ENCODE data around the gene VSIG8. TPM values are rescaled to one million over a fixed set of nuclear protein-coding genes. Genes with fewer than 3 reads are reported as not detected.

The VSIG8 gene
- total and polyA plus RNA-seq, 9 of the 15 experiments (the other 6 are each of a cell fraction or from before 2014, with no cell fraction given) = not detected

DNA sequence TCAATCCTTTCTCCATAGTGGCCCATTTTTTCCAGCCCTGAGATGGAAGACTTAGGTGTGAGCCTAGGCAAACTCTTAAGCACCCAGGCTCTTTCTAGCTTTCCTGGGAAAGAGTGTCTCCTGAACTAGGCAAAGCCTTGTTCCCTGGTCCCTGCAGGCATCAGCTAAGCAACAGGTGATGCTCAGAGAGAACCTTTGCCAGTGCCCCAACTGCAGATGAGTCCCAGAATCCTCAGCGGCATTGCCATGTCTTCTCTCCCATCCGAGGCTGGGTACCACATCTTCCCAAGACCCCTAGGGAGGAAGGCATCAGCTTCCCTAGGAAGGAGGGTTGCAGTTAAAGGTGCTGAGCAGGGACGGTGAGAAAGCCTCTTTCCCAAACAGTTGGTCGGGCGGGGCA lies 8.2 kb upstream of the VSIG8 start:
- Histone ChIP-seq H3K9me3 (replicated peaks; ENCODE audit: control insufficient read depth, insufficient read depth, low read depth, low read length) (no peaks in the 10 kb centered on the region), H3K4me1 (replicated peaks in 1 of 2; ENCODE audit: control insufficient read depth in 2 of 2, insufficient read depth in 2 of 2, low read length in 2 of 2) (peaks cover 13 to 15% of the 10 kb centered on the region in 2 experiments), H3K27me3 (ENCODE audit: control insufficient read depth in 2 of 2, insufficient read depth in 2 of 2, low read length in 2 of 2) (peaks cover 2 to 21% of the 10 kb centered on the region in 2 experiments; a peak in 2 of 5 replicates), H2AFZ (ENCODE audit: low read depth, low read length) (no peak overlapping the region), H4K20me1 (replicated peaks; ENCODE audit: control insufficient read depth, insufficient read depth, low read length) (no peaks in the 10 kb centered on the region; the same call in 1 of the 2 replicates), H3K4me2 (ENCODE audit: insufficient read depth, low read length) (no peak overlapping the region), H3K9ac (ENCODE audit: insufficient read depth in 1 of 2, low read depth in 2 of 2, low read length in 2 of 2) (no peak overlapping the region), H3K4me3 (no peak overlapping the region), H3K36me3 (ENCODE audit: control insufficient read depth, insufficient read depth, low read length) (no peaks in the 10 kb centered on the region), H3K9me1 (ENCODE audit: control insufficient read depth, insufficient read depth, low read length) (no peaks in the 10 kb centered on the region), H3K79me2 (ENCODE audit: control insufficient read depth, insufficient read depth, low read length) (no peaks in the 10 kb centered on the region), H3K27ac (ENCODE audit: extremely low read depth, low read depth, low read length) (no peak overlapping the region)
- CTCF ChIA-PET (ENCODE audit: low intra/inter-chr PET ratio) = no interaction called here
- 35% methylated on average over 5 of the region's 5 CpGs for WGBS (ENCODE audit: insufficient coverage, low coverage, missing lambda C conversion rate)
- no peak for FAIRE-seq
- BruUV-seq (replicated peaks) = no TSS peak
- no peak for ATAC-seq
- in situ Hi-C loops (cut with MboI) (no loop called here), intact Hi-C loops (cut with micrococcal nuclease) (no loop called here)
- no peak for TF ChIP-seq POLR3G (IDR thresholded peaks at IDR 0.05; ENCODE audit: extremely low read depth, insufficient read length, insufficient replicate concordance)
- TF ChIP-seq, protein P1, sequence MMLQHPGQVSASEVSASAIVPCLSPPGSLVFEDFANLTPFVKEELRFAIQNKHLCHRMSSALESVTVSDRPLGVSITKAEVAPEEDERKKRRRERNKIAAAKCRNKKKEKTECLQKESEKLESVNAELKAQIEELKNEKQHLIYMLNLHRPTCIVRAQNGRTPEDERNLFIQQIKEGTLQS (IDR thresholded peaks at IDR 0.05) = no peak
- TF ChIP-seq, protein P1 (CRISPR knock-in tag; conservative IDR thresholded peaks at IDR 0.05) = no peak
- TF ChIP-seq ZNF830 (CRISPR knock-in tag; IDR thresholded peaks at IDR 0.05) = no peak
- TF ChIP-seq HLTF (IDR thresholded peaks at IDR 0.05) = no peak
- no peak for TF ChIP-seq YBX1 (IDR thresholded peaks at IDR 0.05)
- no peak for TF ChIP-seq SUPT5H (IDR thresholded peaks at IDR 0.05)
- TF ChIP-seq ZNF121 (CRISPR knock-in tag; conservative IDR thresholded peaks at IDR 0.05) = no peak
- no peak for TF ChIP-seq CBX8 (IDR thresholded peaks at IDR 0.05; ENCODE audit: borderline replicate concordance, extremely low read depth, low read depth, low read length, poor library complexity, severe bottlenecking)
- no peak for TF ChIP-seq KDM4B (IDR thresholded peaks at IDR 0.05; ENCODE audit: borderline replicate concordance in 2 of 2, low read depth in 1 of 2)
- no peak for TF ChIP-seq MEIS2 (IDR thresholded peaks at IDR 0.05; ENCODE audit: partially characterized antibody)
- no peak for TF ChIP-seq ZNF75A (CRISPR knock-in tag; IDR thresholded peaks at IDR 0.05)
- TF ChIP-seq ZNF263 (CRISPR knock-in tag; IDR thresholded peaks at IDR 0.05; ENCODE audit: borderline replicate concordance) = no peak
- TF ChIP-seq ESRRA (IDR thresholded peaks at IDR 0.05; ENCODE audit: borderline replicate concordance, low read depth) = no peak
- no peak for TF ChIP-seq SMARCB1 (IDR thresholded peaks at IDR 0.05; ENCODE audit: insufficient read length, low read depth)
- TF ChIP-seq KAT2B (IDR thresholded peaks at IDR 0.05; ENCODE audit: low read depth, low read length) = no peak
- TF ChIP-seq, protein P2, sequence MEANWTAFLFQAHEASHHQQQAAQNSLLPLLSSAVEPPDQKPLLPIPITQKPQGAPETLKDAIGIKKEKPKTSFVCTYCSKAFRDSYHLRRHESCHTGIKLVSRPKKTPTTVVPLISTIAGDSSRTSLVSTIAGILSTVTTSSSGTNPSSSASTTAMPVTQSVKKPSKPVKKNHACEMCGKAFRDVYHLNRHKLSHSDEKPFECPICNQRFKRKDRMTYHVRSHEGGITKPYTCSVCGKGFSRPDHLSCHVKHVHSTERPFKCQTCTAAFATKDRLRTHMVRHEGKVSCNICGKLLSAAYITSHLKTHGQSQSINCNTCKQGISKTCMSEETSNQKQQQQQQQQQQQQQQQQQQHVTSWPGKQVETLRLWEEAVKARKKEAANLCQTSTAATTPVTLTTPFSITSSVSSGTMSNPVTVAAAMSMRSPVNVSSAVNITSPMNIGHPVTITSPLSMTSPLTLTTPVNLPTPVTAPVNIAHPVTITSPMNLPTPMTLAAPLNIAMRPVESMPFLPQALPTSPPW (CRISPR knock-in tag; IDR thresholded peaks at IDR 0.05) = no peak
- no peak for TF ChIP-seq SMARCA4 (IDR thresholded peaks at IDR 0.05)
- POLR2A ChIA-PET = interaction anchor here (0.5 to 1.1 kb wide), 3 partner anchors 8 to 19 kb away, joined by 3 to 5 read pairs (median 3); no protein-coding TSS in a partner anchor
- no peak for DNase-seq (ENCODE audit: extremely low read depth in 1 of 4, low spot score in 3 of 4)

Data from K562 (cell line).